ENCODE data around the gene CDH6. TPM values are rescaled to one million over a fixed set of nuclear protein-coding genes. Genes with fewer than 3 reads are reported as not detected.

CDH6 gene
- total RNA-seq, 1 donor from 2014 or later: 9.4 TPM

DNA sequence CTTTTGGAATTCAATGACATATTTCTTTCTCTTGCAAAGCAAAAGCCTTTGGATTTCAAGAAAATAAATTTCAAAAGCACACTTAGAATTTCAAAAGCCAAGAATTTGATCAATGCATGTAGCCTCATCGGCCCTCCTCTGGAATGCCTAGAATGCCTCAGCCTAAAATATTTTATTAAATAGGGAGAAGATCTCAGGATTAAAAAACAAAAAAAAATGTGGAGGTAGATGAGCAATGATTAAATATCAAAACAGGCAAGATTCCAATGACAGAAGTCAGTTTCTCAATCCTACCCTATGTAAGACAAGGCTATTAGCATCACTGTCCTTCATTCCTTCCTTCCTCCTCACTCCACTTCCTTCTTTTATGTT, 169.0 kb downstream of the CDH6 start:
- Histone ChIP-seq H3K27ac (no peak overlapping the region), H3K4me1 (no peaks in the 10 kb centered on the region), H3K36me3 (no peaks in the 10 kb centered on the region), H3K9me3 (no peaks in the 10 kb centered on the region), H3K4me3 (no peak overlapping the region), H3K27me3 (no peaks in the 10 kb centered on the region)
- intact Hi-C loops (cut with DNase I): no loop called here
- TF ChIP-seq, protein P1, sequence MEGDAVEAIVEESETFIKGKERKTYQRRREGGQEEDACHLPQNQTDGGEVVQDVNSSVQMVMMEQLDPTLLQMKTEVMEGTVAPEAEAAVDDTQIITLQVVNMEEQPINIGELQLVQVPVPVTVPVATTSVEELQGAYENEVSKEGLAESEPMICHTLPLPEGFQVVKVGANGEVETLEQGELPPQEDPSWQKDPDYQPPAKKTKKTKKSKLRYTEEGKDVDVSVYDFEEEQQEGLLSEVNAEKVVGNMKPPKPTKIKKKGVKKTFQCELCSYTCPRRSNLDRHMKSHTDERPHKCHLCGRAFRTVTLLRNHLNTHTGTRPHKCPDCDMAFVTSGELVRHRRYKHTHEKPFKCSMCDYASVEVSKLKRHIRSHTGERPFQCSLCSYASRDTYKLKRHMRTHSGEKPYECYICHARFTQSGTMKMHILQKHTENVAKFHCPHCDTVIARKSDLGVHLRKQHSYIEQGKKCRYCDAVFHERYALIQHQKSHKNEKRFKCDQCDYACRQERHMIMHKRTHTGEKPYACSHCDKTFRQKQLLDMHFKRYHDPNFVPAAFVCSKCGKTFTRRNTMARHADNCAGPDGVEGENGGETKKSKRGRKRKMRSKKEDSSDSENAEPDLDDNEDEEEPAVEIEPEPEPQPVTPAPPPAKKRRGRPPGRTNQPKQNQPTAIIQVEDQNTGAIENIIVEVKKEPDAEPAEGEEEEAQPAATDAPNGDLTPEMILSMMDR (IDR thresholded peaks at IDR 0.05): no peak
- DNase-seq (no peak), ATAC-seq (no peak)

DNA sequence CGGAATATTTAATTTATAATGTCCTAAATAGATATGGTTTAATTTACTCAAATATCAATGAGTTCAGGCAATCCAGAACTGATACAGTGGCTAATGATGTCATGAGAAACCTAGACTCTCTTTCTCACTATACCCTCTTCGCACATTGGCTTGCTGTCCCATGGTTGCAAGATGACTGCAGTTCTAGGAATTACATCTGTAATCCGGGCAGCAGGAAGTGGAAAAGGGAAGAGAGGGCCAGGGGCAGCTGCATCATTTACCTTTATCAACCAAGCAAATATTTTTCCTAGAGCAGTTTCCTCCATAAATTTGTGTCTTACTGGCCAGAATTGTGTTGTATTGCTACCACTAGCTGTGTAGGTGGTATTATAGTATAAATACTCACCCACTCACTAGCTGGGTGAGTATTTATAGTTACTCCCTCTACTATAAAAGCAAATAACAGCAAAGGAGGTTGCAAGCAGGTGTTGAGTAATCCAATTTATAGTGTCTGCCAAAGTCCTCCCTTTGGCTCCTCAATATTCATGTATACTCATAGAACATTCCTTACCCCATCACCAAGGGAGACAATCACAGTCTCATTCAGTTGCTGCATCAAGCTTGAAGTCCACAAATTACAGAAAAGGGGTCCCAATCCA, 169.6 kb downstream of the CDH6 start:
- Histone ChIP-seq H3K27me3 (no peaks in the 10 kb centered on the region), H3K36me3 (no peaks in the 10 kb centered on the region), H3K27ac (no peak overlapping the region), H3K9me3 (no peaks in the 10 kb centered on the region), H3K4me3 (no peak overlapping the region), H3K4me1 (no peaks in the 10 kb centered on the region)
- intact Hi-C loops (cut with DNase I): no loop called here
- no peak for ATAC-seq
- no peak for DNase-seq
- TF ChIP-seq, protein P1 (IDR thresholded peaks at IDR 0.05): no peak

DNA sequence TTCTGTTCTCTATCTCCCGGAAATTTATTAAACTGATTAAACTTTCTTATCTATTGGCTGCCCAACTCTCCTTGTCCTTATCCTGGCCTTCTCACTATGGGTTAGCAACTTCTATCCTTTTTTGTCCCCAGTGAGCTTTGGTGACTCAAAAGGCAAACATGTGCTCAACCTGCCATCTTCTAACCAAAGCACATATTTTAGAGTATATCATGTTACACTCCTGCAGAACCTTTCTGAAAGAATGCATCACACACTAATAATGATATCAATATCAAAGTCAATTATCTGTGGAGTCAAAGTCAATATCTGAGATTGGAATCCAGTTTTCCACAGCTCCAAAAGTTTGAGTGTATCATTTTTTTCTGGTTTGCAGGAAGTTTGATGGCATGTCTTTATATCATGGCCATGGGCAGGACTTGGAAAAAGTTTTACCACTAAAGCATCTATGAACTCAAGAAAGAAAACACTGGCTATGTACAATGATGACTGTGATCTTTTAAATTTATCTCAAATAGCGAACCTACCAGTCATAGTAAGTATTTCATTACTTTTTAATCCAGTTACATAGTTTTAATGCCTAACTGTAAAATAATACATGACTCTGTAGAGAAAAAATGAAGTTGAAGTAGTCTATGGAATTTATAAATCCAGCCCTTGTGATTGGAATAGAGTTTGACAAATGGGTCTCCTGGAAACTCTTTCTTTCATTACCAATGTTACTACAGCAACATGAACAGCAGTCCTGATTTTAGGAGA, 171.6 kb downstream of the CDH6 start:
- ATAC-seq (no peak), DNase-seq (no peak)
- H3K9me3 ChIP-seq: no peaks in the 10 kb centered on the region
- no peak overlapping the region for H3K27ac ChIP-seq
- no peaks in the 10 kb centered on the region for H3K36me3 ChIP-seq
- intact Hi-C loops (cut with DNase I): no loop called here
- H3K4me3 ChIP-seq: no peak overlapping the region
- no peaks in the 10 kb centered on the region for H3K4me1 ChIP-seq
- no peaks in the 10 kb centered on the region for H3K27me3 ChIP-seq
- TF ChIP-seq, protein P1 (IDR thresholded peaks at IDR 0.05): no peak

DNA sequence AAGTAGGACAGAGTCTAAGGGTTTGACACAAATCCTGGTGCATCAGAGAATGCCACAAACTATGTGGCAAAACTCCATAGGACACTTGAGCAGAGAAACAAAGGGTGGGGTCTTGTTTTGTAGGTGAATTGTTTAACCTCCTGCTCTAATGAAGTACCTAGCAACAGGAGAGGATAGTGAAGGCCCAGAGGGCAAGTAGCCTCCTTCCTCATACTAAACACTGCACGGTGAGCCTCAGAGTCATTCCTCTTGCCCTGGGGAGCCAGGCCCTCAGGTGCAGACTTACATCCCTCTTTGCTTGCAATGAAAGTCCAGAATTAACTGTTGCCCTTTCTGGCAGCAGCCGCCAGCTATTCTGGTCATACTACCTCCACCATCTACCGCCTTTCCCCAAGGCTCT, 172.3 kb downstream of the CDH6 start:
- no peak overlapping the region for H3K27ac ChIP-seq
- H3K36me3 ChIP-seq: no peaks in the 10 kb centered on the region
- ATAC-seq (no peak), DNase-seq (no peak)
- H3K27me3 ChIP-seq: no peaks in the 10 kb centered on the region
- TF ChIP-seq, protein P1 (IDR thresholded peaks at IDR 0.05): no peak
- H3K9me3 ChIP-seq: no peaks in the 10 kb centered on the region
- no peak overlapping the region for H3K4me3 ChIP-seq
- intact Hi-C loops (cut with DNase I): no loop called here
- no peaks in the 10 kb centered on the region for H3K4me1 ChIP-seq

DNA sequence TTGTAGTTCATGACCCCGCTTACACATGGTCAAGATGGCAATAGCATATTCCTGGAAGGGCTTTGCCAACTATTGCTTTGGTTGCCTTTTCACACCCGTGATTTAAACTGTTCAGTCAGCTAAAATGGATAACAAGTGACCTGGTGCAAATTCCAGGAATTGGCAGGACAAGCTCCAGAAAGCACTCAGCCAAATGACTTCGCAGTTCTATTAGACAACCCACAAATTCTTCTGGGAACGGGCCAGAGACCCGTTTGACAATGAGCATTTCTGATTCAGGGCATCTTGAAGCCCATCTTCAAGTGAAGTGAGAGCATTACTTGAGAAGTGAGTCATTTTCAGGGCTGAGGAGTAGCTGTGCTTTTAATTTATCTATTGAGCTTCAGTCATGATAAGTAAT, 173.5 kb downstream of the CDH6 start:
- DNase-seq (no peak), ATAC-seq (no peak)
- Histone ChIP-seq H3K36me3 (no peaks in the 10 kb centered on the region), H3K27me3 (no peaks in the 10 kb centered on the region), H3K9me3 (no peaks in the 10 kb centered on the region), H3K27ac (no peak overlapping the region), H3K4me3 (no peak overlapping the region), H3K4me1 (no peaks in the 10 kb centered on the region)
- intact Hi-C loops (cut with DNase I): no loop called here
- TF ChIP-seq, protein P1 (IDR thresholded peaks at IDR 0.05): no peak

Data from upper lobe of right lung (tissue), 1 donor.